GM18858 (cell line): ENCODE data around the gene VAMP1.

ENCODE experiments used
- ATAC-seq: cut with Tn5 transposase; IDR thresholded peaks from one replicate; pipeline ENCODE4 v1.9.1; 2021; ENCODE audit not compliant: unreplicated experiment

The VAMP1 gene

GRCh38 chr12:6426882-6427671 is 43.4 kb downstream of the VAMP1 start:
- ATAC-seq: peak; percentile 51

- no peak for ATAC-seq
Measured at GRCh38 chr12:6425590-6426531, 44.6 kb downstream of the VAMP1 start.

- ATAC-seq: no peak
Measured at GRCh38 chr12:6424866-6425265, 45.6 kb downstream of the VAMP1 start.

- ATAC-seq: no peak
Measured at GRCh38 chr12:6424008-6424347, 46.5 kb downstream of the VAMP1 start.

- no peak for ATAC-seq
Measured at GRCh38 chr12:6423267-6424007, 47.0 kb downstream of the VAMP1 start.

- ATAC-seq: no peak
Measured at GRCh38 chr12:6420364-6420763, 50.1 kb downstream of the VAMP1 start.

GRCh38 chr12:6418796-6419195 is 51.7 kb downstream of the VAMP1 start:
- no peak for ATAC-seq

- no peak for ATAC-seq
Measured at GRCh38 chr12:6416596-6416995, 53.9 kb downstream of the VAMP1 start.
